Right forelimb (tissue), 1 donor: ENCODE results near the gene DIP2C.
"Not testable (repeated sequence)": the region's sequence is repeated elsewhere in the genome, so short reads cannot be mapped to it uniquely, and the experiment has no call there.

ENCODE experiments used
- DNase-seq: peaks from one replicate; pipeline ENCODE4 v3.0.0-alpha.2; 2018

The DIP2C gene

DNA sequence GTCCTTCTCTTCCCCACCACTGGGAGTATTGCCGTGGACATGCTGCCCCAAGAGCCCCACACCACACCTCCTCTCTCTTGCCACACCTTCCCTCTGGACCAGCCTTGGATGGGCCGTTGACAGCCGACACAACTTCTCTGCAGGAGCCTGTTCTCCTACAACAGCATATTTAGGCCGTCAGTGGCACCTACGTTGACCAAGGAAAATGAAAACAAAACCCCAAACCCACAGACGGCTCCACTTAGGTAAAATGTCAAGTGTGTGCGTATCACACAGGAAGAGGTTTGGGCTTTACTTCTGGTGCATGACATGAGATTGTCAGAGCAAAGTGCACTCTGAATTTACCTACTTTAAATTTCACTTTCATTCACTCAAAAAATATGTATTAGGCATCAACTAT lies 307.7 kb downstream of the DIP2C start:
- no peak for DNase-seq

DNA sequence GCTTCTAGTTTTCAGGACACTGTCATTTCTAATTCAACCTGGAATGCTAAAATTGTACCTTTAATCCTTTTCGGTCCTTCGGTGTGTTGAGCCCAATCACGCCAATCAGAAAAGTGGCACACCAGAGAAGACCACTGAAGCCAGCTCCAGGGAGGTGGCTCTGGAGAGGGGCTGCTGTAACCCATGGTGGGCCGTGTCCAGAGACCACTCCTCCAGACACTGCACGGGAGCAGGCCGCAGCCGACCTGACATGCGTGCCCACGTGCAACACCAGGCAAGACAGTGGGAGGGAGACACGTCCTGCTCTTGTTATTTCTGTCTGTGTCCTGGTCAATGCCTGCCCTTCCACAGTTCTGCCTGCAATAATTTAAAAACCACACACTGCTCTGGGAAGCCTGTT lies 308.1 kb downstream of the DIP2C start:
- no peak for DNase-seq

GRCh38 chr10:380313-380940 lies 309.0 kb downstream of the DIP2C start:
- no peak for DNase-seq

DNA sequence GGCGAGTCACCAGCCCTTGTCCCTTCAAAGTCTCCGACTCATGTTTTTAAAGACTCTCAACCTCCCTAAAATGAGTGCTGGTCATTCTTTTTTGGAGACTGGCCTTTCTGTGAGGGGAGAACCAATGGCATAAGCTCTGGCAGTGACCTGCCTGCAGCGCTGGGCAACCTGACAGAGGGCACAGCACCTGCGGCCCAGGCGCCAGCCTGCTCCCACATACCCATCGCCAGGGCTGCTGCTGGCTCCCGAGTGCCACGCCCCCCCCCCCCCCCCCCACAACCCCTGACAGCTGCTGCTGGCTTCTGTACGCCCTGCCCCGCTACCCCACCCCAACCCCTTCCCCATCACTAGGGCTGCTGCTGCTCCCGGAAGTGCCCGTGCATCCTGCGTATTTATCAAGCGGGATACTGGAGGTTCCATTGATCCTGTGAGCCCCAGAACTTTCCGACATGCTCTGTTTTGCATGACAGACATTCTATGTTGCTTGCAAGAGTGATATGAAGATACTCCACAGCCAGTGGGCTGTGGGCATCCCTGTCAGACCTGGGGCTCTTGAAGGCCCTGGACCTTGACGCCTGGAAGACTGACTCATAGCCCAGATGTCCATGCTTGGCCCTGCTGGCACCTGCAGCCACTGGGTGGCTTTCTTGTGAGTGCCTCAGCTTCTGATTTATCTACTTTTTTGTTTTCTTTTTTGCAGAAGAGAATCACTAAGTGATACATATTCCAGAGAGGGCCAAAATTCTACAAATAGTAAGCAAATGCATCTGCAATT lies 310.4 kb downstream of the DIP2C start:
- no peak for DNase-seq

- DNase-seq = no peak
Observed at GRCh38 chr10:378230-378929, 311.1 kb downstream of the DIP2C start.

GRCh38 chr10:377228-377627 lies 312.2 kb downstream of the DIP2C start:
- no peak for DNase-seq

DNA sequence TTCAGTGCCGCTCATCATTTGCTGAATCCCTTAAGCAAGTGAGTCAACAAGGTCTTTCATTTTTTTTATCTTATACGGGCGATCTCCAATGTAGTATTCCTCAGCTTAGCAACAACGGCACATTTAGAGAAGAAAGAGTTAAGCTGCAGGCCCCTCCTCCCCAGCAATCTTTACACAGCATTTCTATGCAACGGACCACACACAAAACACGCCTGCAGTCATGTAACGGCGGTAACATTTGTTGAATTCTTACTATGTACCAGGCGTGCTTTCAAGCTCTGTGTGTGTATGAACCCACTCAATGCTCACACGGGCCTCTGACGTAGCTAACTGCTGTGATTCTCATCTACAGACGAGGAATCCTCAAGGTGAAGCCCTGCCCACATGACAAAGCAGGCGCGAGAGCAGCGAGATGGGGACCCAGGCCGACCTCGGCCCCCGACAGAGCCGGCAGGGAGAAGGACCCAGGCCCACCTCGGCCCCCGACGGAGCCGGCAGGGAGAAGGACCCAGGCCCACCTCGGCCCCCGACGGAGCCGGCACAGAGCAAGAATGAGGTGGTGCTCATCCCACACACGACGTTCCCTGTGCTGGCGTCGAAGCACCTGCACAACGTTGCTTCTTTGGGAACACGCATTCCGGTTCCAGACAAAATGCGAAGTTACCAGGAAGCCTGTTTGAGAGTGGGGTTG lies 313.5 kb downstream of the DIP2C start:
- no peak for DNase-seq

DNA sequence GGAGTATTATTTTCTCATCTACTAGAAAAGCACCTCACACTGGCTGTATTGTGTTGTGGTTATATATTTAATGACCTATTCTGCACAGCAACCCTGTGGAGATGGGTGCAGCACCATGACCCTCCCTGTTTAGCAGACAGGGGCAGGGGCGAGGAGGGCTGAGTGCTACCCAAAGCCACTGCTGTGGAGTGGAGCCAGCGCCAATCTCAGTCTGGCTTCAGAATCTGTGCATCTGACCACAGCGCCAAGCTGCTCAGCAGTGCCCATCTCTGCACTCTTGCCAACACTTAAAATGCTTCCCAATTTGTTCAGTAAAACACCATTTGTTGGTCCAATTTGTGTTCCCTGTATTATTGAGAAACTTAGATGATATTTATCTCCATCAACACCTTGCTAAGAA lies 315.1 kb downstream of the DIP2C start:
- DNase-seq = no peak

- no peak for DNase-seq
Observed at GRCh38 chr10:373526-374309, 315.8 kb downstream of the DIP2C start.

GRCh38 chr10:373015-373414 lies 316.5 kb downstream of the DIP2C start:
- DNase-seq = no peak

DNA sequence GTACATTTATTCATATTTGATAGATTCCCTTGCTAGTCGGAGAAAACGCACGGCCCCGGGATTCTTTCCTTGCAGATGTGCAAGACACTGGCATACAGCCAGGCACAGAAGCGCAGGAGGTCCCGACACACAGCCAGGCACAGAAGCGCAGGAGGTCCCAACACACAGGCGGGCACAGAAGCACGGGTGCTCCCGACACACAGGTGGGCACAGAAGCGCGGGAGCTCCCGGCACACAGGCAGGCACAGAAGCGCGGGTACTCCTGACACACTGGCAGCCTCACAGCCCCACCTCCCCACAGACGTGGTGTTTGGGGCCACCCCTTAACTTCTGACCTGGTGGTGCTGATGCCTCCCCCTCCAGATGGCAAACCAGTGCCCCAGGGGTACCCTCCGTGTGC lies 316.9 kb downstream of the DIP2C start:
- no peak for DNase-seq

GRCh38 chr10:371515-371914 lies 318.0 kb downstream of the DIP2C start:
- DNase-seq = no peak

GRCh38 chr10:370449-370825 lies 319.0 kb downstream of the DIP2C start:
- DNase-seq = no peak

DNA sequence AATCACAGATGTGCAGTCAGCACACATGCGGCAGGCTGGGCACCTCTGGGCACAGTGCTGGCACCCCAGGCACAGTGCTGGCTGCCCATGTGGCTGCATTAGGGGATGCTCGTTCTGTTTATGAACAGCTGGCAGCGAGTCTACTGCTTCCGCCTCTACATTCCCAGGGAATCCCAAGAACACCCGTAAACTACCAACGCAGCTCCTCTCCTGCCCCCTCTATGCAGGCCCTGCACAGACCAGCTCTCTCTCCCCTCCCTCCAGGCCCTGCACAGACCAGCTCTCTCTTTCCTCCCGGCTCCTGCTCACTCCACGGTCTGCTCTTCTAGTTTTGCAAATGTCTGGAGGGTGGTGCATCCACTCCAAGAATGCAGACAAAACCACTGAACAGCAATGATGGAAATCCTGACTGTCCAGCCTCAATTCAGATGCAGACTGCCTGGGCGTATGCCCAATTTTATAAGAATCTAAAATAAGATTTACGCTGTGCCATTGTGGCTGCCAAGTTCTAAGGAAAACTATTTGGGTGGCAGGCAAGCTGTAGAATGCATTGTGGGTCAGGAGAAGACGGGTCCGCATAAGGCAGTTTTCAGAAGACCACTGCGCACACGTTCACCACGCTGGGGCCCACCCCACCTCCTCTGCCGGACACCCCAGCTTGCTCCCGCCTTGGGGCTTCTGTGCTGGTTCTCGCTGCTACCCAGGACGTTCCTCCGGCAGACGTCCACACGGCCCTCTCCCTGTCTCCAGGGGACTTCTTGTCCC lies 319.6 kb downstream of the DIP2C start:
- peak; percentile 63 for DNase-seq

GRCh38 chr10:369221-369683 lies 320.2 kb downstream of the DIP2C start:
- no peak for DNase-seq

DNA sequence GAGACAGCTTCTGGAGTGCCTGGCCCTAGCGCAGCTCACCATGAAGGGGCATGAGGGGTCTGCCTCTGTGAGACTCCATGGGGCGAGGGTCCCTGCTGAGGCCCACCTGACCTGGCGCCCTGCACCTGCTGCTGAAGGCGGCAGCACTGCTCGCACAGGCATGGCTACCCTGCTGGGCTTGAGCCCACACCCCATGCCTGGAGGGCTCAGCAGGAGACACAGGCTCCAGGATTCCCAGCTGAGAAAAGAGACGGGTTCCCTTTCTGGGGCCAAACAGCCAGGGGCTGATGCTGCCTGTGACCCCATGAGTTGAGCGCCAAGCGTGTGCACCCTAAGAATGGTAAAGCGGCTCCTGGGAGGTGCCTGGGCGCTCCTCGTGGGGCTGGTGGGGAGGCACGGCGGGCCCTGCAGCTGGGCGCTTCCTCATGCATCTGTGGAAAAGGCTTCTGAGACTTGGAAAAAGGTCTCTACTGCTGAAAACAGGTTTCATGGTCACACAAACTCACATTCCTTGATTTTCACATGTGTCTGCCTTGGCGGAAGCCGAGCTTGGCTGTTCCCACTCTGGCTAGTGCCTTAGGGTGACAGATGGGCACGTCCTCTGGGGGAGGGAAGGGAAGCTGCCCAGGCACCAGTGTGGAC lies 320.8 kb downstream of the DIP2C start:
- no peak for DNase-seq

- not testable (repeated sequence) for DNase-seq
Observed at GRCh38 chr10:368107-368506, 321.4 kb downstream of the DIP2C start.

DNA sequence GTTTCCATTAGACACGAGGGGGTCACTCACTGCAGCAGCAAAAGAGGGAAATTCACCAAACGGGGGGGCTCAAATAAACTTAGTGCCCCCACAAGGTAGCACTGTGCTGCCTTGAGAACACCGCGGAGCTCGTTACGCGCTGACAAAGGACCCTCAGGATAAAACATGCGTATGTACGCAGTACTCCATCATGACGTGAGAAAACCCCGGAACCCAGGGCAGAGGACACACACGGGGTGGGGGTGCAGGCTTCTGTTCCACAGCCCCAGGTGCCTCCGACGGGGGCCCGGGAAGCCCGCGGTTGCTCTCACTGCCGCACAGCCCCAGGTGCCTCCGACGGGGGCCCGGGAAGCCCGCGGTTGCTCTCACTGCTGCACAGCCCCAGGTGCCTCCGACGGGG lies 321.8 kb downstream of the DIP2C start:
- no peak for DNase-seq

- no peak for DNase-seq
Observed at GRCh38 chr10:366186-366585, 323.3 kb downstream of the DIP2C start.

- DNase-seq = no peak
Observed at GRCh38 chr10:364267-364775, 325.1 kb downstream of the DIP2C start.

DNA sequence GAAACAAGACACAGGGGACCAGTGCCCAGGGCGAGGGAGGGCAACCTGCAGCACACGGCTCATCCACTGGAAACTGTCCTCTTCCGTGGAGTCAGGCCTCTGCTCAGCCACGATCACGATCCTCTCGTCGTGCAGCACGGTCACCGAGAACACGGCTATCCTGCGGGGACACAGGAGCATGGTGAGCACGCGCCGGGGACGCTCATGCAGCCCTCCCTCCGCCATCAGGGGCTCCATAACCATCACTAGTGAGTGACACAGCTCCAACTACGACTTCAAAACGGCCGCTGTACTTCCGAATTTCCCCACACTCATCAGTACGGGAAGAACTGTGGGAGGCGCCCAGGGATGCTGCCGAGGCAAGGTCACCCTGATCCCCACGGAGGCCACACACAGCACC lies 326.3 kb downstream of the DIP2C start:
- no peak for DNase-seq
